HCT116 (cell line): ENCODE data around the gene KRTAP12-2. TPM values are rescaled to one million over a fixed set of nuclear protein-coding genes. Genes with fewer than 3 reads are reported as not detected.

ENCODE experiments used
- ATAC-seq: fragments of 200-7000 bp; cut with Tn5 transposase; 2 replicates; pipeline ENCODE4 v1.9.1; 2020; ENCODE audit warnings: mild to moderate bottlenecking, moderate library complexity
- BruUV-seq: library from RNA; stranded (reverse); fragments of 400-500 nt; replicated peaks from 2 replicates; lab custom pipeline; 2021; lab: Mats Ljungman, UMichigan
- CTCF ChIA-PET: fragments of 300-600 bp; sonication (Branson Sonifier 250); formaldehyde crosslinking; loops from one replicate; lab custom pipeline; 2021; ENCODE audit warnings: antibody characterized with exemption; lab: Charles Lee
- POLR2A ChIA-PET: fragments of 300-600, 350-600 bp; sonication (Branson Sonifier 250); formaldehyde crosslinking; loops from one replicate; lab custom pipeline; 2021; ENCODE audit warnings: antibody characterized with exemption; lab: Charles Lee
- RAD21 ChIA-PET, 2 experiments: fragments of 300-600 bp; sonication (Branson Sonifier 250); formaldehyde crosslinking; loops; one replicate each; lab custom pipeline; 2023; ENCODE audit warnings: low total read pairs in 2 of 2; ENCODE audit not compliant: uncharacterized antibody in 2 of 2, unreplicated experiment in 2 of 2, low non-redundant PET in 1 of 2; lab: Charles Lee
- DNase-seq: peaks from one replicate; pipeline ENCODE4 v3.0.0-alpha.2; 2010; ENCODE audit warnings: low read depth, low spot score
- H2AFZ ChIP-seq: fragments of 200-600 bp; shearing (Covaris generic), sonication (generic); 2 replicates; pipeline ENCODE4 v1.6.1; 2017; ENCODE audit warnings: low read depth, mixed run types, mixed read lengths, antibody characterized with exemption, low read length; ENCODE audit not compliant: poor library complexity, severe bottlenecking
- H3K27ac ChIP-seq: 2 replicates; pipeline ENCODE4 v1.5.1; 2012; ENCODE audit warnings: low read depth, low read length
- H3K27me3 ChIP-seq: fragments of 200-600 bp; sonication (generic); 2 replicates; pipeline ENCODE4 v1.6.1; 2016; ENCODE audit warnings: mixed run types, low read length, mixed read lengths; ENCODE audit not compliant: insufficient read depth
- H3K36me3 ChIP-seq, 2 experiments: fragments of 200-500 bp in 1 of 2; fragments of 200-600 bp in 1 of 2; sonication (Bioruptor generic) in 1 of 2; sonication (generic) in 1 of 2; 2 replicates each; pipeline versions ENCODE4 v1.5.1 to v1.6.1; 2014 to 2016; ENCODE audit warnings: low read length in 2 of 2, inconsistent platforms in 1 of 2, mixed read lengths in 1 of 2, mixed run types in 1 of 2; ENCODE audit not compliant: insufficient read depth in 2 of 2, control insufficient read depth in 1 of 2
- H3K4me1 ChIP-seq, 2 experiments: fragments of 200-600 bp in 1 of 2; sonication (generic) in 1 of 2; 2 replicates each; pipeline versions ENCODE4 v1.5.1 to v1.6.1; 2012 to 2017; ENCODE audit warnings: low read length in 2 of 2, inconsistent platforms in 1 of 2, mild to moderate bottlenecking in 1 of 2, mixed read lengths in 1 of 2, mixed run types in 1 of 2, moderate library complexity in 1 of 2; ENCODE audit not compliant: insufficient read depth in 2 of 2, control insufficient read depth in 1 of 2
- H3K4me2 ChIP-seq: fragments of 200-600 bp; sonication (generic); 2 replicates; pipeline ENCODE4 v1.6.1; 2017; ENCODE audit warnings: mixed run types, low read length, mixed read lengths
- H3K4me3 ChIP-seq, 2 experiments: fragments of 200-600 bp in 1 of 2; sonication (generic) in 1 of 2; replicated peaks in 1 of 2; 2 replicates each; pipeline ENCODE4 v1.5.1; 2011 to 2016; ENCODE audit warnings: low read length in 2 of 2, control low read depth in 1 of 2, low read depth in 1 of 2, mild to moderate bottlenecking in 1 of 2, mixed read lengths in 1 of 2, mixed run types in 1 of 2
- H3K79me2 ChIP-seq: fragments of 200-600 bp; sonication (generic); 2 replicates; pipeline ENCODE4 v1.6.1; 2017; ENCODE audit warnings: mild to moderate bottlenecking, mixed run types, low read length, moderate library complexity, mixed read lengths; ENCODE audit not compliant: insufficient read depth
- H3K9ac ChIP-seq: fragments of 200-600 bp; sonication (generic); 2 replicates; pipeline ENCODE4 v1.6.1; 2016; ENCODE audit warnings: low read length, mixed read lengths
- H3K9me2 ChIP-seq: fragments of 200-600 bp; sonication (generic), shearing (Covaris generic); 2 replicates; pipeline ENCODE4 v1.6.1; 2017; ENCODE audit warnings: mixed run types, mild to moderate bottlenecking, moderate library complexity; ENCODE audit not compliant: insufficient read depth
- H3K9me3 ChIP-seq, 2 experiments: fragments of 200-500 bp in 1 of 2; fragments of 200-600 bp in 1 of 2; sonication (Bioruptor generic) in 1 of 2; sonication (generic) in 1 of 2; 2 replicates each; pipeline ENCODE4 v1.6.1; 2014 to 2017; ENCODE audit warnings: low read length in 2 of 2, mixed read lengths in 2 of 2, inconsistent platforms in 1 of 2, low read depth in 1 of 2, mild to moderate bottlenecking in 1 of 2, mixed run types in 1 of 2, moderate library complexity in 1 of 2; ENCODE audit not compliant: control insufficient read depth in 1 of 2, insufficient read depth in 1 of 2
- H4K20me1 ChIP-seq: fragments of 200-600 bp; sonication (generic), shearing (Covaris generic); 2 replicates; pipeline ENCODE4 v1.6.1; 2017; ENCODE audit warnings: mixed run types, mild to moderate bottlenecking, moderate library complexity; ENCODE audit not compliant: insufficient read depth
- ATF3 ChIP-seq: IDR thresholded peaks from 2 replicates; pipeline ENCODE4 v1.6.1; 2012
- CEBPB ChIP-seq: IDR thresholded peaks from 2 replicates; pipeline ENCODE4 v1.6.1; 2012; ENCODE audit warnings: low read depth
- CTCF ChIP-seq, 3 experiments: fragments of 200-600 bp in 1 of 3; sonication (generic) in 1 of 3; IDR thresholded peaks in 2 of 3; conservative IDR thresholded peaks in 1 of 3; 2 replicates each; pipeline ENCODE4 v1.5.1; 2012 to 2017; ENCODE audit warnings: low read depth in 2 of 3, low read length in 2 of 3, antibody characterized with exemption in 1 of 3, borderline replicate concordance in 1 of 3, control low read depth in 1 of 3, mild to moderate bottlenecking in 1 of 3, mixed read lengths in 1 of 3, mixed run types in 1 of 3, moderate library complexity in 1 of 3; ENCODE audit not compliant: insufficient read depth in 1 of 3
- ELF1 ChIP-seq: IDR thresholded peaks from 2 replicates; pipeline ENCODE4 v1.6.1; 2012; ENCODE audit warnings: low read depth, borderline replicate concordance
- EZH2phosphoT487 ChIP-seq: fragments of 200-600 bp; IDR thresholded peaks from 2 replicates; pipeline ENCODE4 v1.6.1; 2018; ENCODE audit warnings: antibody characterized with exemption, borderline replicate concordance
- FOSL1 ChIP-seq: IDR thresholded peaks from 2 replicates; pipeline ENCODE4 v1.6.1; 2012; ENCODE audit warnings: low read depth
- MAX ChIP-seq: IDR thresholded peaks from 2 replicates; pipeline ENCODE4 v1.6.1; 2012
- POLR2AphosphoS5 ChIP-seq: IDR thresholded peaks from 2 replicates; pipeline ENCODE4 v1.6.1; 2011; ENCODE audit warnings: mild to moderate bottlenecking, low read depth, low read length, moderate library complexity
- RAD21 ChIP-seq: IDR thresholded peaks from 2 replicates; pipeline ENCODE4 v1.6.1; 2012; ENCODE audit warnings: low read depth, mild to moderate bottlenecking
- SRF ChIP-seq: IDR thresholded peaks from 2 replicates; pipeline ENCODE4 v1.6.1; 2012; ENCODE audit warnings: low read depth
- ZBTB33 ChIP-seq: IDR thresholded peaks from 2 replicates; pipeline ENCODE4 v1.6.1; 2011; ENCODE audit warnings: mild to moderate bottlenecking, low read length, moderate library complexity; ENCODE audit not compliant: insufficient replicate concordance; ENCODE audit errors: extremely low read depth
- ZFX ChIP-seq: fragments of 450-650 bp; IDR thresholded peaks from 2 replicates; pipeline ENCODE4 v1.6.1; 2017
- ZNF274 ChIP-seq: fragments of 200-500 bp; sonication (Bioruptor generic); IDR thresholded peaks from 2 replicates; pipeline ENCODE4 v1.6.1; 2014; ENCODE audit warnings: mild to moderate bottlenecking, low read depth, low read length, inconsistent platforms
- intact Hi-C: fragments of 100-400 bp; cut with micrococcal nuclease; formaldehyde crosslinking; loops from 2 replicates; pipeline ENCODE4 v1.10.0; 2022
- total RNA-seq: library from RNA; stranded (reverse); gene quantifications from one replicate; pipeline ENCODE4 v1.2.1, GENCODE V29; 2021; ENCODE audit not compliant: unreplicated experiment

Gene KRTAP12-2
- total RNA-seq, 1 experiment from 2014 or later = not detected

- RAD21 ChIA-PET = no interaction called here
- ATAC-seq (no peak), DNase-seq (no peak)
- Histone ChIP-seq H2AFZ (no peak overlapping the region), H3K9ac (no peak overlapping the region), H3K4me3 (no peak overlapping the region), H3K4me2 (no peak overlapping the region), H3K27me3 (no peaks in the 10 kb centered on the region), H3K9me2 (no peaks in the 10 kb centered on the region), H3K4me1 (no peaks in the 10 kb centered on the region), H4K20me1 (no peaks in the 10 kb centered on the region), H3K36me3 (no peaks in the 10 kb centered on the region), H3K27ac (no peak overlapping the region), H3K9me3 (no peaks in the 10 kb centered on the region), H3K79me2 (no peaks in the 10 kb centered on the region)
- POLR2A ChIA-PET = no interaction called here
- intact Hi-C loops = no loop called here
- CTCF ChIA-PET = no interaction called here
- BruUV-seq = no TSS peak
- no peak for TF ChIP-seq ZFX
- TF ChIP-seq RAD21 = no peak
- no peak for TF ChIP-seq SRF
- TF ChIP-seq ZNF274 = no peak
- TF ChIP-seq CEBPB = no peak
- TF ChIP-seq FOSL1 = no peak
- TF ChIP-seq ELF1 = no peak
- TF ChIP-seq ATF3 = no peak
- TF ChIP-seq EZH2phosphoT487 = no peak
These were observed 13.6 kb downstream of the KRTAP12-2 start for GRCh38 chr21:44653123-44653522.

- H3K4me1 ChIP-seq = no peaks in the 10 kb centered on the region
- H3K9me2 ChIP-seq = no peaks in the 10 kb centered on the region
- RAD21 ChIA-PET = no interaction called here
- no peaks in the 10 kb centered on the region for H3K79me2 ChIP-seq
- intact Hi-C loops = no loop called here
- H3K4me3 ChIP-seq = no peak overlapping the region
- no TSS peak for BruUV-seq
- DNase-seq (no peak), ATAC-seq (no peak)
- no peaks in the 10 kb centered on the region for H3K9me3 ChIP-seq
- no peak overlapping the region for H2AFZ ChIP-seq
- no peak overlapping the region for H3K27ac ChIP-seq
- H3K27me3 ChIP-seq = no peaks in the 10 kb centered on the region
- POLR2A ChIA-PET = no interaction called here
- TF ChIP-seq POLR2AphosphoS5 = no peak
- no peak for TF ChIP-seq ZBTB33
- no peak for TF ChIP-seq ZNF274
- TF ChIP-seq ELF1 = no peak
- TF ChIP-seq ATF3 = no peak
- TF ChIP-seq CTCF (IDR thresholded peaks at IDR 0.05 in 2 of 3, conservative IDR thresholded peaks at IDR 0.05 in 1 of 3; ENCODE audit: borderline replicate concordance in 1 of 3, insufficient read depth in 1 of 3, low read depth in 2 of 3, low read length in 2 of 3) = no peak
- no peak for TF ChIP-seq MAX
- no peak for TF ChIP-seq RAD21
- no peak overlapping the region for H3K9ac ChIP-seq
- H4K20me1 ChIP-seq = no peaks in the 10 kb centered on the region
- H3K4me2 ChIP-seq = no peak overlapping the region
- CTCF ChIA-PET = no interaction called here
- H3K36me3 ChIP-seq = no peaks in the 10 kb centered on the region
These were observed 15.6 kb downstream of the KRTAP12-2 start for GRCh38 chr21:44650973-44651675.
